ENCODE measurements around the gene ERBB4.

The ERBB4 gene

DNA sequence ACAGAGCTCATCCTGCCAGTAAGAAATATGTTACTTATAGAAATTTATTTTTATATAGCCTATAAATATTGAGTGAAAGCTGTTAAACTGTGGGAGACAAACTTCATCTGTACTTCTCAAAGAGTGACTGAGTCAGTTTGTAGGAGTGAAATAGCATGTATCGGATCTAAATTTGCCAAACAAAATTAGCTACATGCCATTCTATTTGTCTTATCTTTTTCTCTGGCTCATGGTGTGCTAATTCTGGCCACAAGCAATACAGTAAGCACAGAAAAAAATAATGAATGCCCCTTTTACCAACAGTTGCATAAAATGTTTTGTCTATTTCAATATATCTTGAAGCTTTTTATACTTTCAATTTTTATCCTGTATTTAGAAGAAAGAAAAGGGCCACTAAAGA, 12.5 kb downstream of the ERBB4 start:
- Histone ChIP-seq H2AFZ (ENCODE audit: low read length) (no peak overlapping the region), H4K20me1 (ENCODE audit: insufficient read depth, low read length, poor library complexity, severe bottlenecking) (no peaks in the 10 kb centered on the region), H3K4me3 (ENCODE audit: low read length, poor library complexity, severe bottlenecking) (no peak overlapping the region), H3K9me3 (ENCODE audit: insufficient read depth, low read depth, low read length) (no peaks in the 10 kb centered on the region), H3K4me1 (ENCODE audit: insufficient read depth, low read length, poor library complexity, severe bottlenecking) (peaks cover 14% of the 10 kb centered on the region), H3K9ac (ENCODE audit: low read depth, low read length, poor library complexity, severe bottlenecking) (no peak overlapping the region), H3K4me2 (ENCODE audit: low read depth, low read length, poor library complexity, severe bottlenecking) (no peak overlapping the region), H3K36me3 (ENCODE audit: insufficient read depth, low read length) (no peaks in the 10 kb centered on the region), H3K9me2 (replicated peaks; ENCODE audit: low read depth, low read length) (no peaks in the 10 kb centered on the region), H3K79me2 (ENCODE audit: insufficient read depth, low read length) (no peaks in the 10 kb centered on the region), H3K27me3 (ENCODE audit: insufficient read depth, low read length, poor library complexity, severe bottlenecking) (no peaks in the 10 kb centered on the region), H3F3A (ENCODE audit: low read depth) (peaks cover 4% of the 10 kb centered on the region; the same call in 1 of the 2 replicates)
- TF ChIP-seq, protein P1, sequence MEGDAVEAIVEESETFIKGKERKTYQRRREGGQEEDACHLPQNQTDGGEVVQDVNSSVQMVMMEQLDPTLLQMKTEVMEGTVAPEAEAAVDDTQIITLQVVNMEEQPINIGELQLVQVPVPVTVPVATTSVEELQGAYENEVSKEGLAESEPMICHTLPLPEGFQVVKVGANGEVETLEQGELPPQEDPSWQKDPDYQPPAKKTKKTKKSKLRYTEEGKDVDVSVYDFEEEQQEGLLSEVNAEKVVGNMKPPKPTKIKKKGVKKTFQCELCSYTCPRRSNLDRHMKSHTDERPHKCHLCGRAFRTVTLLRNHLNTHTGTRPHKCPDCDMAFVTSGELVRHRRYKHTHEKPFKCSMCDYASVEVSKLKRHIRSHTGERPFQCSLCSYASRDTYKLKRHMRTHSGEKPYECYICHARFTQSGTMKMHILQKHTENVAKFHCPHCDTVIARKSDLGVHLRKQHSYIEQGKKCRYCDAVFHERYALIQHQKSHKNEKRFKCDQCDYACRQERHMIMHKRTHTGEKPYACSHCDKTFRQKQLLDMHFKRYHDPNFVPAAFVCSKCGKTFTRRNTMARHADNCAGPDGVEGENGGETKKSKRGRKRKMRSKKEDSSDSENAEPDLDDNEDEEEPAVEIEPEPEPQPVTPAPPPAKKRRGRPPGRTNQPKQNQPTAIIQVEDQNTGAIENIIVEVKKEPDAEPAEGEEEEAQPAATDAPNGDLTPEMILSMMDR (conservative IDR thresholded peaks at IDR 0.05; ENCODE audit: low read length) = no peak
- no peak for TF ChIP-seq EZH2phosphoT487 (IDR thresholded peaks at IDR 0.05; ENCODE audit: borderline replicate concordance)

DNA sequence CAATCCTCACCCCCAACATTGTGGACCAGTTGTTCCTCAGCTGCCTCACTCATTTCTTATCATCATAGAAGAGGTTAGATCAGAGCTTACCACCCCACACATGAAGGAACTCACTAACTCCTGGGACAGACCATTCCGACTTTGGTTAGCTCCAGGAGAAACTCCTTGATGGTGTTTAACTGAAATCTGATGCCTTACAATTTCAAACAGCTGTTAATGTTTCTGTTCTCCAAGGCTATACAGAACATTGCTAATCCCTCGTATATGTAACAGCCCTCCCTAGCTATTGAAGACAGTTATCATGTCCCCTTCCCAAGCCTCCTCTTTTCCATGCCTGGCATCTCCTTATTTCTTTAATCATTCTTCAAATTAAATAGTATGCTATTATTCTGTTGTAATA, 14.8 kb downstream of the ERBB4 start:
- no peaks in the 10 kb centered on the region; the same call in 1 of the 2 replicates for H3F3A ChIP-seq (ENCODE audit: low read depth)
- no peaks in the 10 kb centered on the region for H3K4me1 ChIP-seq (ENCODE audit: insufficient read depth, low read length, poor library complexity, severe bottlenecking)
- no peaks in the 10 kb centered on the region for H3K9me2 ChIP-seq (replicated peaks; ENCODE audit: low read depth, low read length)
- H2AFZ ChIP-seq (ENCODE audit: low read length) = no peak overlapping the region
- TF ChIP-seq EZH2phosphoT487 (IDR thresholded peaks at IDR 0.05; ENCODE audit: borderline replicate concordance) = no peak
- TF ChIP-seq, protein P1 (conservative IDR thresholded peaks at IDR 0.05; ENCODE audit: low read length) = no peak
- H3K27me3 ChIP-seq (ENCODE audit: insufficient read depth, low read length, poor library complexity, severe bottlenecking) = no peaks in the 10 kb centered on the region
- no peaks in the 10 kb centered on the region for H4K20me1 ChIP-seq (ENCODE audit: insufficient read depth, low read length, poor library complexity, severe bottlenecking)
- H3K9me3 ChIP-seq (ENCODE audit: insufficient read depth, low read depth, low read length) = no peaks in the 10 kb centered on the region
- no peaks in the 10 kb centered on the region for H3K36me3 ChIP-seq (ENCODE audit: insufficient read depth, low read length)
- H3K4me3 ChIP-seq (ENCODE audit: low read length, poor library complexity, severe bottlenecking) = no peak overlapping the region
- no peak overlapping the region for H3K4me2 ChIP-seq (ENCODE audit: low read depth, low read length, poor library complexity, severe bottlenecking)
- H3K9ac ChIP-seq (ENCODE audit: low read depth, low read length, poor library complexity, severe bottlenecking) = no peak overlapping the region
- H3K79me2 ChIP-seq (ENCODE audit: insufficient read depth, low read length) = no peaks in the 10 kb centered on the region

DNA sequence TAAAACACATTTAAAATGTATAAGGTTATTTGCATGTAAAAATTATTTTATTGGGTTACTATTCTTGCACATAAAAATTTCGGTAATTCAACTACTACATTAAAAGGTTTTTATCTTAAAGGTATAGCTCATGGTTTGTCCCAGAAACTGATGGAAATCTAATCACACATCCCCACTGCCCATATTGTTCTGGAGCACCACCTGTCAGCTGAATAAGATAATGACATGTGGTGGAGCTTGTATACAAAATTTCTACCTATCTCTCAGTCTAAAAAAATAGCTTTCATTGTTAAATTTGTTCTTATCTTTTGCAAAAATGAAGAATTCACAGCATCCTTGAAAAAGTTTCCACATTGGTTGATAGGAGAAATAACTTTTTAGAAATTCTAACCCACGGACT, 18.3 kb downstream of the ERBB4 start:
- TF ChIP-seq, protein P1 (conservative IDR thresholded peaks at IDR 0.05; ENCODE audit: low read length) = peak; percentile 76
- TF ChIP-seq EZH2phosphoT487 (IDR thresholded peaks at IDR 0.05; ENCODE audit: borderline replicate concordance) = no peak
- Histone ChIP-seq H2AFZ (ENCODE audit: low read length) (no peak overlapping the region), H3K4me2 (ENCODE audit: low read depth, low read length, poor library complexity, severe bottlenecking) (no peak overlapping the region), H3K4me1 (ENCODE audit: insufficient read depth, low read length, poor library complexity, severe bottlenecking) (no peaks in the 10 kb centered on the region), H3K36me3 (ENCODE audit: insufficient read depth, low read length) (no peaks in the 10 kb centered on the region), H3K9ac (ENCODE audit: low read depth, low read length, poor library complexity, severe bottlenecking) (no peak overlapping the region), H4K20me1 (ENCODE audit: insufficient read depth, low read length, poor library complexity, severe bottlenecking) (no peaks in the 10 kb centered on the region), H3F3A (ENCODE audit: low read depth) (no peaks in the 10 kb centered on the region), H3K4me3 (ENCODE audit: low read length, poor library complexity, severe bottlenecking) (no peak overlapping the region), H3K9me3 (ENCODE audit: insufficient read depth, low read depth, low read length) (no peaks in the 10 kb centered on the region), H3K9me2 (replicated peaks; ENCODE audit: low read depth, low read length) (no peaks in the 10 kb centered on the region), H3K27me3 (ENCODE audit: insufficient read depth, low read length, poor library complexity, severe bottlenecking) (no peaks in the 10 kb centered on the region), H3K79me2 (ENCODE audit: insufficient read depth, low read length) (no peaks in the 10 kb centered on the region)
